GM21447 (cell line): ENCODE data around the gene WDR86.
A peak's percentile ranks its signal among the peaks of the same experiment; 100 is the strongest.

Source experiments
- ATAC-seq: cut with Tn5 transposase; IDR thresholded peaks from one replicate; pipeline ENCODE4 v1.9.1; 2021; ENCODE audit not compliant: unreplicated experiment

WDR86 gene

DNA sequence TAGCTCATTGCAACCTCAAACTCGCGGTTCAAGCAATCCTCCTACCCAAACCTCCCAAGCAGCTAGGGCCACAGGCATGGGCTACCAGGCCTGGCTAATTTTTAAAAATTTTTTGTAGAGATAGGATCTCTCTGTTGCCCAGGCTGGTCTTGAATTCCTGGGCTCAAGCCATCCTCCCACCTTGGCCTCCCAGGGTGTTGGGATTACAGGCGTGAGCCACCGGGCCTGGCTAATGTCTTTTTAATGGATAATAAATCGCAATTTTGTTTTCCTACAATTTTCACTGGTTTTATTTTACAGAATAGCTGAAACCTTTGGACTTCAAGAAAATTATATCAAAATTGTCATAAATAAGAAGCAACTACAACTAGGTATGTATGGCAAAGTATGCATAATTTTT lies 57.3 kb downstream of the WDR86 start:
- ATAC-seq: peak; percentile 11

DNA sequence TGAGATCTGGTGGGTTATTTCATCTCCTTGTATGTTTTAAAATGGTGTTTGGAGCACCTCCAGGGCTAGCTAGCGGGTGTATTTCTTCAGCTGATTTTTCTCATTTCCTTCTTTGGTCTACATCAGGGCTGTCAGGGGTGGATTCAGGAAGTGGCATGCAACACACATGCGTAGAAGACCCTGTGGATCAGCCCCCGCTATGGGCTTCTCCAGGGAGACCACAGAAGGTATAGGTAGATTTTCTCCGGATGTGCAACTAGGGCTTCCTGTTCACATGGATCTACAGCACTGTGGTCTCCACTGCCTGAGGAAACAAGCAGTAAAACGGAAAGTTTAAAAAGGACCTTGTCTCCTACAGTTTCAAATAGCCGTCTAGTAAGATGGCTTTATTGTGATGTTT lies 57.9 kb downstream of the WDR86 start:
- ATAC-seq: peak; percentile 44

- no peak for ATAC-seq
These were observed 58.8 kb downstream of the WDR86 start for GRCh38 chr7:151351027-151351426.

GRCh38 chr7:151349507-151349853 lies 60.4 kb downstream of the WDR86 start:
- ATAC-seq: peak; percentile 33

- ATAC-seq: no peak
These were observed 60.9 kb downstream of the WDR86 start for GRCh38 chr7:151348970-151349369.

- ATAC-seq: no peak
These were observed 62.6 kb downstream of the WDR86 start for GRCh38 chr7:151347200-151347599.

- no peak for ATAC-seq
These were observed 63.4 kb downstream of the WDR86 start for GRCh38 chr7:151346470-151346769.

DNA sequence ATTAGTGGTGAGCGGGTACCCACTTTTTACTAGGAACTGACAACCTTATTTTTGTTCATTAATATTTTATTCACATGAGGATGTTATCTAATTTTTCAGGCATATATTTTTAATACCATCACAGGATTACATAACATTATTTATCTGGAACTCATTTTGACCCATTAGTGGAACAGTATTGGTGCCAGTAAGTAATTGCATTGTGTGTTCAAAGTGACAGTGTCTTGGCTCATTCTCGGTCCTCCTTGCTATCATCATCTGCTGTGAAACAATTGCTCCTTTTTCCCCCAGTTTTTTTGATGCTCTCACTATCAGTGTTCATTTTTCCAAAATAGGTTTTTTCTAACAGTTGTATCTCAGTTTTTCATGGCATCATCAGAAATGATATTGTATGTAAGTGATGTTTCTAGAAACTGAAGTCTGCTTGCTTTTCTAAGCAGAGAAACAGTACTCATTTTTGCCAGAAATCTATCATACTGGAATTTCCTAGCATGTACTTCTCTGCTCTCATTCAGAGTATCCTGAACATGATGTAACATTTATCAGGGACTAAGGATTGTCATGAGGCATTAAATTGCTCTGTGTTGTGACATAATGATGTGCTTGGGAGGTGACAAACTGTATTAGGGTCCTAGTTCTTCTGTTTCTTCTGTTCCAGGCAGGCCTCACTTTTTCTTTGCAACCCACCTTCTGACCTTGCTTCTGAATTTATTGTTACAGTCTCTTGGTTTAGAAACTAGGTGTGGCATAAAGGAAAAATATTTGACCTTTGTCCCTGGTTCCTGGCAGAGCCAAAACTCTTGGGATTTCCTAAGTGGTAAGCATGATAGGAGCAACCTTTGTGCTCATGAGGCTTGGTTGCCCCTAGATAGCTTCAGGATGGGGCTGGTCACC lies 64.0 kb downstream of the WDR86 start:
- ATAC-seq: no peak

DNA sequence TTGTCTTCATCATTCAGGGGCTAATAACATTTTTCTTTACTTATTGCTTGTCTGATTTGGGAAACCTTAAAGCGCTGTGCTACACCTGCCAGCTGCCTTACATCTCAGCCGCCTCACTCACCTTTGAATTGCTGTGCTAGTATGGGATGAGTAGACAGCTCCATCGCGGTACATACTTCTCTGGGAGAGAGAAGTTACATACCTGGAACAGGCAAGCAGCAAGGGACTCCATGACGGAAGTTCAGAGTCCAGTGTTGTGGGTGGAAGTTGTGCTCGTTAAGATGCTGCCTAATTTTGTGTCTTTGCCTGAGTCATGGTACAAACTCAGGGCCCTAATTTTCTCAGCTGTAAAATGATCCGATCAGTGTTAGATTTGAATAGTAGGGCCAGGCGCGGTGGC lies 66.3 kb downstream of the WDR86 start:
- ATAC-seq: no peak

DNA sequence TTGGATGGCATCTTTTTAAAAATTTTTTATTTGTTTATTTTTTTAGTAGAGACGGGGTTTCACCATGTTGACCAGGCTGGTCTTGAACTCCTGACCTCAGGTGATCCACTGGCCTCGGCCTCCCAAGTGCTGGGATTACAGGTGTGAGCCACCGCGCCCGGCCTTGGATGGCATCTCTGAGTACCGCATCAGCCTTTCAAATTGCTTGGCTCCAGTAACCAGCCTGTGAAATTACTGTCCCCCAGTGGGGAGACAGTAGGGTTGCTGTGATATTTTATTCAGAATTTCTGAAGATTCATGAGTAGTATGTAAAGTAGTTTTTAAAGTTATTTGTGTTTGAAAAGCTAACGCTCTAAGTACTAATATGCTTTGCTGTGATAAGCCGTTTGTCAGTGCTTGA lies 67.0 kb downstream of the WDR86 start:
- no peak for ATAC-seq

- peak; percentile 62 for ATAC-seq
These were observed 67.7 kb downstream of the WDR86 start for GRCh38 chr7:151342102-151342646.

DNA sequence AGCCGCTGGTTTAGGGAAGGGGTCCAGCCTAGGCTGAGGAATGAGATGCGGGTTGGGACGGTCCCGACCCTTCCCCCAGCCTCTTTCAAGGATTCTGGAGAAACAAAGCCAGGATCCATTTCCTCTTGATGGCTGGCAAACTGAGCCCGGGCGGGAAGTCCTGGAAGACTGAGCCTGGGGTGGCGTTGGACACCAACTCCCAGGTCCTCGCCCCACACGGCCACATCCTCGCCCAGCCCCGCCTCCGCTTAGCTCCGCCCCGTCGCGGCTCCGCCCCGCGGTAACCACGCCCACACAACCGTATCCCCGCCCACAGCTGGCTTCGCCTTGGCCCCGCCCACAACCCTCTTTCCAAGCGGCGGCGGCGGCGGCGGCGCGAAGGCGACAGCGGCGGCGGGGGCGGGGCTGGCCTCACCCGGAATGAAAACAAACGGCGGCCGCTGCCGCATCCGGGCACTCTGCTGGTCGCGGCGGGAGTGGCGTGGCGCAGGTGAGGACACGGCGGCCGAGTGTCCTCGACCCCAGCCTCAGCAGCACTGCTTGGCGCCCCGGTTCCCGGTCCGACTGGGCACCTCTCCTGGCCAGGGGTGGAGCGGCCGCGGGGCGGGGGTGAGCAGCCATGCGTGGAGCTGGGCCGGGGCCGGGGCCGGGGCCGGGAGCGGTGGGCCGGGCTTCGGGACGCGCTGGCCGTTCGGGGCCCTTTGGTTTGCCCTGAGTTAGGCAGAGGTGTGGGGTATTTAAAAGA lies 68.3 kb downstream of the WDR86 start, which contains the start of gene NUB1:
Gene NUB1, plus strand, starts transcription at position 456 of the 745 bp plus-strand sequence. CDS start 3,538 bp downstream, outside the sequence.
- peak; percentile 52 for ATAC-seq

GRCh38 chr7:151340794-151341356 lies 69.0 kb downstream of the WDR86 start:
- ATAC-seq: no peak

DNA sequence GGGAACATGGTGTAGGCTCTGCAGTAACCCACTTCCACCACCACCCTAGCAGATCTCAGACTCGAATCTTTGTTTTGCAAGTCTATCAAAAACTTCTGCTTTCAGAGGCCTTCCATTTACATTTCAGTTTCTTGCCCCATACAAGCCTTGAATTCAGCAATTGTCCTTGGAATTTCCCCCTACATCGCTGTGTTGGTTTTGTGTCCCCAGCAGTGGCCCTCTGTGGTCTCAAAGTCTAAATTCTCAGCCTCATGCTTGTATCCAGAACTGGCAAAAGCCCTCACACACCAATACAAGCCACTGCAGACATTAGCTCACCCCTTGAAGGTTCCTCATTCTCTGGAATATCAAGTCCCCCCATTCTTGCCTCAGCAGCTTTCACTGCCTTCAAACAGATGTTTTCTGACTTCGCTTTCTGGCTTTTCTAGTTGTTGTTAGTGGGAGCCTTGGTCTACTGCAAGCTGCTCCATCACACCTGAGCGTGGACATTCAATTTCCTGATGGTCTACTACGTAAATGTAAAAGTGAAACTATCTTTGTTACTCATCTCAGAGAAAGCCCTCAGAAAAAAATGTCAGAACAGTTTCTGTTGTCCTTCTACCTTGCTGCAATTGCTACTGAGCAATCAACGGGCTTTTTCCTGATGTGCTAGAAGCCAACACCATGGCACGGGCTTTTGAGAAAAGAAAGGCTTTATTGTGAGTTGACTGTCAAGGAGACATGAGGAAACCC lies 70.0 kb downstream of the WDR86 start:
- peak; percentile 42 for ATAC-seq

DNA sequence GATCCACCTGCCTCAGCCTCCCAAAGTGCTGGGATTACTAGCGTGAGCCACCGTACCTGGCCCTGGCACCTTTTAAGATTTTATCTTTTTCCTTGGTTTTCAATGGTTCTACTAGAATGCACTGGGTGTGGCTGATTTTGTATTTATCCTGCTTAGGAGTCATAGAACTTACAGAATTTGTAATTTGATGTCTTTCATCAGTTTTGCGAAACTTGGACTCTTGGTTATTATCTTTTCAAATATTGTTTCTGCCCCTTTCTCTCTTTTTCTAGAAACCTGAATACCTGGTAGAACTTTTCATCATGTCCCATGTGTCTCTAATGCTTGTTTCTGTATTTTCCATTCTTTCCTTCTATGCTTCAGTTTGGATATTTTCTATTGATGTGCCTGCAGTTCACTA lies 71.0 kb downstream of the WDR86 start:
- no peak for ATAC-seq

GRCh38 chr7:151337346-151337745 lies 72.5 kb downstream of the WDR86 start:
- ATAC-seq: no peak

DNA sequence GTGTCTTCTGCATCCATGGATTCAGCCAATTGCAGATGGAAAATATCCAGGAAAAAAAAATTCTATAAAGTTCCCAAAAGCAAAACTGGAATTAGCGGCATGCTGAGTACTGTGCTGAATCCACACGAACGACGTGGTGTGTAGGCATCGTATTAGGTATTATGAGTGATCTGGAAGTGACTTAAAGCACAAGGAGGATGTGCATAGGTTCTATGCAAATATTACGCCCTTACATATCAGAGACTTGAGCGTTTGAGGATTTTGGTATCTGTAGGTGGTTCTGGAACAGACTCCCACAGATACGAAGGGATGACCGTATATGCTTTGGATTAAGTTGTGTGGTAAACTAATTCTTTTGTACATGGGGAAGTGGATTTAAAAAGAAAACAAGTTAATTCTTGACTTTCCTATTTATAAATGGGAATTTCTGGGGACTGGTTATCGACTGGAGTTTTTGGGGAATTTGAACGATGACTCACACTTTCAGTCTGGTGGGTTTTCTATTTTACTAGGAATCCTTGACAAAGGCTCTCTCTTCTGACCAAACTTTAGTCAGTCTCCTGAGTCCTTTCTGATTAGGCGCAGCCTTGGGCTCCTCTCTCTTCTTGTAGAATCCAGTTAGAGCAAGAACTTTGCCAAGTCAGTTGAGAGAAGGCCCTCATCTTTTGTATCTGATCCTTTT lies 73.7 kb downstream of the WDR86 start:
- ATAC-seq: no peak

GRCh38 chr7:151334628-151335027 lies 75.2 kb downstream of the WDR86 start:
- ATAC-seq: no peak
